WI38 (cell line): ENCODE results near the gene HOXA9.
A peak's percentile ranks its signal among the peaks of the same experiment; 100 is the strongest.

ENCODE experiments used
- H3K4me3 ChIP-seq: 2 replicates; pipeline ENCODE4 v1.5.1; 2011; ENCODE audit warnings: low read depth, mild to moderate bottlenecking, control low read depth, low read length
- TF ChIP-seq, protein P1 (sequence below): IDR thresholded peaks from 2 replicates; pipeline ENCODE4 v1.5.1; 2012; ENCODE audit warnings: low read depth, mild to moderate bottlenecking, control low read depth, low read length

The HOXA9 gene

DNA sequence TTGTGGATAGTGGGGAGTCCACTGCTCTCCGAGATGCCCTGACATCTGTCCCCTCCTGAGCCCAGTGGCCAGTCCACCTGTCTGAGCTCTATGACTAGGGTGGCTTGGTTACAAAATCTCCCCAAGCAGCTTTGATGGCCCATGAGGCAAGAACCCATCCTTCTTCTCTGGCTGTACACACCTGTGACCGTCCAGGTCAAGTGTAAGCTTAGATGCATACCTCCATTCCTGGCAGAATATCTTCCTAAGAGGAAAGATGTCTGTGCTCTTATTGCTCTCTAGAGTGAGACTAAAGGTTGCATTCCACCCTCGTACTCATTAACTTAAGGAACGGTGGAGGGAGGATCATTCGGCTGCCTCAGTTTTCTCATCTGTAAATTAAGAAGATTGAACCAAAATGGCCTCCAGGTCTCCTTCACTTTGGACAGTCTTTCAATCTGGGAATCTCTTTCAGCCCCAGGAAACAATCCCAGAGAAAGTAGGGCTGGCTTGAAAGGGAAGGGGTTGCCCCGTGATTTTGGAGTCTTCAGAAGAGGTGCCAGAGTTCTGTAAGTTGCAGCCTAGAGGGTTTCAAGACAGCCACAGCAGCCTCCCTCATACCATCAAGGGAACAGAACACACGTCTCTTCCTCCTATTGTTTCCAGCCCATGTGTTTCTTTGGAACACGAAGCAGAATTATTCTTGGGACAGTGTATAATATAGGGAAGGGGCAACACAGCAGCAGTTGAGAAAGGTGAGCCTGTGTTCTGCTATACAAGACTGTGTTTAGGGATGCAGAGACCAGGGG lies 40.2 kb downstream of the HOXA9 start:
- TF ChIP-seq, protein P1, sequence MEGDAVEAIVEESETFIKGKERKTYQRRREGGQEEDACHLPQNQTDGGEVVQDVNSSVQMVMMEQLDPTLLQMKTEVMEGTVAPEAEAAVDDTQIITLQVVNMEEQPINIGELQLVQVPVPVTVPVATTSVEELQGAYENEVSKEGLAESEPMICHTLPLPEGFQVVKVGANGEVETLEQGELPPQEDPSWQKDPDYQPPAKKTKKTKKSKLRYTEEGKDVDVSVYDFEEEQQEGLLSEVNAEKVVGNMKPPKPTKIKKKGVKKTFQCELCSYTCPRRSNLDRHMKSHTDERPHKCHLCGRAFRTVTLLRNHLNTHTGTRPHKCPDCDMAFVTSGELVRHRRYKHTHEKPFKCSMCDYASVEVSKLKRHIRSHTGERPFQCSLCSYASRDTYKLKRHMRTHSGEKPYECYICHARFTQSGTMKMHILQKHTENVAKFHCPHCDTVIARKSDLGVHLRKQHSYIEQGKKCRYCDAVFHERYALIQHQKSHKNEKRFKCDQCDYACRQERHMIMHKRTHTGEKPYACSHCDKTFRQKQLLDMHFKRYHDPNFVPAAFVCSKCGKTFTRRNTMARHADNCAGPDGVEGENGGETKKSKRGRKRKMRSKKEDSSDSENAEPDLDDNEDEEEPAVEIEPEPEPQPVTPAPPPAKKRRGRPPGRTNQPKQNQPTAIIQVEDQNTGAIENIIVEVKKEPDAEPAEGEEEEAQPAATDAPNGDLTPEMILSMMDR, result no peak
- H3K4me3 ChIP-seq, result no peak overlapping the region

DNA sequence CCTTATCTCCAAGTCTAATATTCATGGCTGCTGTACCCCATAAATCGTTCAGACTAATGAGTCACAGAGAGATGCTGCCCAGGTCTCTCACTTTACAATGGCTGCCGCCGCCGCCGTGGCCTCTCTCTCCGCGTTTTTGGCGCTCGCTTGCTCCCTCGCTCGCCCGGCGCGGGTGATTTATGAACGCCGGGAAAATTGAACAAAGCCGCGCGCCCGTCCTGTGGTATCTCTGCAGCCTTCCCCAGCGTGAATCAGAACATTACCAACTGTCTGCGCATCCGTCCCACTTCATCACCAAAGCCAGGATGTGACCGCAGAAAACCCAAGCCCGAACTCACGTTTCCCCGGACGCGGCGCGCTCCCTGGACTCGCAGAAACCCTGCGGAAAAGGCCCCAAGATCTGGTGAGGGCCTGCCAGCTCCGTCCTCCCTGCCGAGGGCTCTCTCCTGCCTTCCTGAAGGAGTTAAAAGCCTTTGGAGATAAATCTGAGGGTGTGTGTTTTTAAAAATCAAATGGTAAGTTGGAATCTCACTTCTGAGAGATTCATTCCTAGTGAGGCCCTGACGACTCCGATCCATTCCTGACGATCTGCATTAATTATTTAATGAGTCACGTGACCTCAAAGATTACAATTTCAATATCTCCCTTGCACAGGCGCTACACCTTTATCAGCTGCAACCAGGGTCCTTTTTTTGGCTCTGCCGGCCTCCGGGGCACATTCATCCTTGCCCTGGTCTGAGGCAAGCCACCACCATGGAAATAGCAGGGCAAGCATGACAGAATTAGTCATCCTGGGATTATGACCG lies 41.0 kb downstream of the HOXA9 start:
- TF ChIP-seq, protein P1, result no peak
- H3K4me3 ChIP-seq, result peak overlapping the region; percentile 46

DNA sequence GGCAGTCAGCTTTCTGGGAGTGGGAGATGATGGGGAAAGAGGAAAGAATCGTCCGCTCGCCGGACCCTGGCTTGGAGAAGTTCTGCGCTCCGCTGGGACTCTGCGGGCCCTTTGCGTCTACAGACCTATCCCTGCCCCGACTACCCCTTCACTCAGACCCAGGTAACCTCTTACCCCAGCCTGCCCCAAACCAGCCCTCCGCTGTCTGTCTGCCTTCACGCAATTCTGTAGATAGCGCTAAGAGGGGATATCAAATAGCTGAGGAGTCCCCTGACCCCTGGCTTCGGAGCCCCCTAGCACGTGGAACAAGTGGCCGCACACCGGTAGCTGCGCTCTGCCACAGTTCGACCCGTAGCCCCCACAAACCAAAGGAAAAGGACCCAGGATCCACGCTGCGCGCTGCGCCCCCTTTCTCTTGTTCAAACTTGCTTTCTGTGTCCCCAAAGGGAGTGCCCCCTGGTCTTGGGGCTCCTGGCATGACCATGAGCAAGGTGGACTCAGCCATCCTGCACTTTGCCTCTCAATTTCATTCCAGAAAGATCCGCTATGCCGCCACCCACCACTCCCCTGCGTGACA lies 41.8 kb downstream of the HOXA9 start:
- TF ChIP-seq, protein P1, result no peak
- H3K4me3 ChIP-seq, result peak overlapping the region; percentile 46

DNA sequence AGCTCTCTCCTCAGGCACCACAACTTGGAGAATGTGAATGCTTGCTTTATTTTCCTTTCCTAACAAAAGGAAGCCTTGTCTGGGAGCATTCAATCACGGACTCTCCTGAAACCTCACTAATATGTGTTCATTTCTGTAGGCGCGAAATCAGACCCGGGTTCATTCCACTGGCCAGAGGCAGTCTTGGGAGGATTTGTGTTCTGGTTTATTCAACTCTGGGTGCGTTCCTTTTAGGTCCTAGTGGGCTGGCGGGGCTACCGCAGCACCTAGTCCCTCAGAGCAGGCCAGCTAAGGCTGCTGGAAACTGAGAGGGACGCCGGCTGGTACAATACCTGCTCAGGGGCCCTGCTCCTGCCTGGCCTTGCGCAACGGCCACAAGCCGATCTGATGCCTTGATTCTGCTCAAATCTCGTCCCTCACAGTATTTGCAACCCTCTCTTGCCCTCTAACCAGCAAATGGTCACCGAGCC lies 42.3 kb downstream of the HOXA9 start:
- TF ChIP-seq, protein P1, result no peak
- peak overlapping the region; percentile 46 for H3K4me3 ChIP-seq

DNA sequence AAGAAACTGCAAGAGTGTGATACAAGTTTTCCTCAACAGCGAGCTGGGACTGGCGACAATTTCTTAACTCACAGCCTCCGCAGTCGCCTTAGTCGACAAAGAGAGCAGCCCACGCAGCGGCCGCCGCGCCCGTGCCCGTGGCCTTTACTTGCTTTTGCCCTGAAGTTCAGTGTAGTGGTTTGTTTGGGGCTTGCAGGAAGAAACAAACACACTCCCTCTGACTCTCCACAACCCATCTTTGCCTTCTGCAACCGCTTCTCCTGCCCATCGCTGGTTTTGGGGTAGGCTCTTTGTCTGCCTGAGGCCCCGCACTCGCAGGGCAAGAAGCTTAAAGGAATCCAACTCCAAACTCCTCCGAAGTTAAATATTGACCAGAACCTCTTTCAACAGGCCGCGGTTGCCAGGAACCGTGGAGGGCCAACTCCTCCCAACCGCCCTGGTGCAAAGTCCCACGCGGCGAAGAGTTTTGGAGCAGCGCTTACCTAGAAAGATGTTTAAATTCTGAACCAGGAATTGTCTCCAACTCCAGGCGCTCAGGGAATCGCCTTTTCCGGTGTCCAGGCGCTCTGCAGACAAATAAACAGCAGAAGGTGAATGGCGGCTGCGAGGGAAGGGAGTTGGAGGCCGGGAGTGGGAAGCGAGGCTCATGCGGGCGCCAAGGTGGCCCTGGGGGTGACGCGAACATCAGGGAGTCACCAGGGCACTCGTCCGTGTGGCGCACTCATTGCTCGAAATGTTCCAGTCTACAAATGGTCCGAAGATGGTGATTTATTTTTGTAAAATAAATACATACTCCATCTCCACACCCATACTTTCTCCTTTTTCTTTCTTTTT lies 43.0 kb downstream of the HOXA9 start:
- H3K4me3 ChIP-seq, result peak overlapping the region; percentile 46
- TF ChIP-seq, protein P1, result no peak

DNA sequence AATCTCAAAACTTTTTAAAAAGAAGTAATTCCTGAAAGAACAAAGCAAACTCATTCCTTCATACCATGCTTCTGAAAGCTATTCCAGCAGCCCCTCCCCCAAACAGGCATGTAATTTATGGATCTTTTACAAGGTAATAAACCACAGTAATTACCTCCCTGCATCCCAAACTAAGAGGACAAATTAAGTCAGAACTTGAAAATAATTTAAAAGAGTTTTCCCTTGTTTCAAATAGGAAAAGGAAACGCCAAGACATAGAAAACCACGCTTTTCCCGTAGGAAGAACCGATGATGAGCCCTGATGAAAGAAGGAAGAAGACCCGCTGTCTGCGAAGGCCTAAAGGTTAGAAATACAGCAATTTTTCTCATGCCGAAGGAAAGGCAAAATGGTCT lies 43.7 kb downstream of the HOXA9 start:
- TF ChIP-seq, protein P1, result no peak
- H3K4me3 ChIP-seq, result peak overlapping the region; percentile 46
